HEK293 (cell line): Measurements from ENCODE around the gene ZBTB25.

ENCODE experiments used
- BCL11B ChIP-seq: fragments of 450-650 bp; formaldehyde crosslinking; IDR thresholded peaks from 2 replicates; pipeline ENCODE4 v1.5.1; 2016; ENCODE audit warnings: low read depth, missing biosample characterization, missing genetic modification characterization
- BCL6B ChIP-seq: fragments of 450-650 bp; formaldehyde crosslinking; IDR thresholded peaks from 2 replicates; pipeline ENCODE4 v1.5.1; 2017; ENCODE audit warnings: missing biosample characterization, missing genetic modification characterization
- GLIS1 ChIP-seq: fragments of 450-650 bp; formaldehyde crosslinking; IDR thresholded peaks from 2 replicates; pipeline ENCODE4 v1.5.1; 2016; ENCODE audit warnings: missing biosample characterization, missing genetic modification characterization
- MEIS1 ChIP-seq: sonication (generic); formaldehyde crosslinking; IDR thresholded peaks from 2 replicates; pipeline ENCODE4 v1.8.1; 2022; ENCODE audit warnings: missing genetic modification reagents, mild to moderate bottlenecking, borderline replicate concordance
- SCRT1 ChIP-seq: fragments of 450-650 bp; formaldehyde crosslinking; IDR thresholded peaks from 2 replicates; pipeline ENCODE4 v1.5.1; 2016; ENCODE audit warnings: missing biosample characterization, missing genetic modification characterization, borderline replicate concordance
- SCRT2 ChIP-seq: fragments of 450-650 bp; formaldehyde crosslinking; IDR thresholded peaks from 2 replicates; pipeline ENCODE4 v1.5.1; 2016; ENCODE audit warnings: missing biosample characterization, missing genetic modification characterization
- ZBTB1 ChIP-seq: fragments of 450-650 bp; formaldehyde crosslinking; IDR thresholded peaks from 2 replicates; pipeline ENCODE4 v1.5.1; 2016; ENCODE audit warnings: missing biosample characterization, missing genetic modification characterization
- ZBTB49 ChIP-seq: fragments of 450-650 bp; formaldehyde crosslinking; IDR thresholded peaks from 2 replicates; pipeline ENCODE4 v1.5.1; 2016; ENCODE audit warnings: missing biosample characterization, missing genetic modification characterization, low read depth
- ZFP69B ChIP-seq: fragments of 450-650 bp; formaldehyde crosslinking; IDR thresholded peaks from 2 replicates; pipeline ENCODE4 v1.5.1; 2016; ENCODE audit warnings: missing biosample characterization, missing genetic modification characterization
- ZNF10 ChIP-seq: fragments of 450-650 bp; formaldehyde crosslinking; IDR thresholded peaks from 2 replicates; pipeline ENCODE4 v1.5.1; 2017; ENCODE audit warnings: missing biosample characterization, missing genetic modification characterization
- ZNF146 ChIP-seq: fragments of 450-650 bp; formaldehyde crosslinking; IDR thresholded peaks from 2 replicates; pipeline ENCODE4 v1.5.1; 2016; ENCODE audit warnings: missing biosample characterization, missing genetic modification characterization
- ZNF302 ChIP-seq: fragments of 450-650 bp; formaldehyde crosslinking; IDR thresholded peaks from 2 replicates; pipeline ENCODE4 v1.5.1; 2016; ENCODE audit warnings: missing biosample characterization, missing genetic modification characterization, low read depth
- ZNF311 ChIP-seq: fragments of 450-650 bp; formaldehyde crosslinking; IDR thresholded peaks from 2 replicates; pipeline ENCODE4 v1.5.1; 2017; ENCODE audit warnings: missing biosample characterization, missing genetic modification characterization, borderline replicate concordance
- ZNF362 ChIP-seq: fragments of 450-650 bp; formaldehyde crosslinking; IDR thresholded peaks from 2 replicates; pipeline ENCODE4 v1.5.1; 2016; ENCODE audit warnings: missing biosample characterization, missing genetic modification characterization
- ZNF394 ChIP-seq: fragments of 450-650 bp; formaldehyde crosslinking; IDR thresholded peaks from 2 replicates; pipeline ENCODE4 v1.5.1; 2016; ENCODE audit warnings: missing biosample characterization, missing genetic modification characterization, mild to moderate bottlenecking, moderate library complexity, borderline replicate concordance
- ZNF398 ChIP-seq: fragments of 450-650 bp; formaldehyde crosslinking; IDR thresholded peaks from 2 replicates; pipeline ENCODE4 v1.5.1; 2017; ENCODE audit warnings: missing biosample characterization, missing genetic modification characterization
- ZNF423 ChIP-seq: fragments of 450-650 bp; formaldehyde crosslinking; IDR thresholded peaks from 2 replicates; pipeline ENCODE4 v1.5.1; 2016; ENCODE audit warnings: missing biosample characterization, missing genetic modification characterization
- ZNF473 ChIP-seq: fragments of 450-650 bp; formaldehyde crosslinking; IDR thresholded peaks from 2 replicates; pipeline ENCODE4 v1.5.1; 2017; ENCODE audit warnings: missing biosample characterization, missing genetic modification characterization
- ZNF48 ChIP-seq: fragments of 450-650 bp; formaldehyde crosslinking; IDR thresholded peaks from 2 replicates; pipeline ENCODE4 v1.5.1; 2016; ENCODE audit warnings: missing biosample characterization, missing genetic modification characterization
- ZNF544 ChIP-seq: fragments of 450-650 bp; formaldehyde crosslinking; IDR thresholded peaks from 2 replicates; pipeline ENCODE4 v1.5.0; 2017; ENCODE audit warnings: missing biosample characterization, missing genetic modification characterization
- ZNF549 ChIP-seq: fragments of 450-650 bp; IDR thresholded peaks from 2 replicates; pipeline ENCODE4 v1.5.1; 2018; ENCODE audit warnings: missing biosample characterization, missing genetic modification characterization, mild to moderate bottlenecking, inconsistent platforms, moderate library complexity
- ZNF558 ChIP-seq: fragments of 450-650 bp; formaldehyde crosslinking; IDR thresholded peaks from 2 replicates; pipeline ENCODE4 v1.5.1; 2016; ENCODE audit warnings: missing biosample characterization, missing genetic modification characterization
- ZNF585B ChIP-seq: fragments of 450-650 bp; formaldehyde crosslinking; IDR thresholded peaks from 2 replicates; pipeline ENCODE4 v1.5.1; 2016; ENCODE audit warnings: missing biosample characterization, missing genetic modification characterization
- ZNF596 ChIP-seq: fragments of 450-650 bp; IDR thresholded peaks from 2 replicates; pipeline ENCODE4 v1.5.0; 2018; ENCODE audit warnings: missing biosample characterization, mild to moderate bottlenecking, missing genetic modification characterization, moderate library complexity
- ZNF664 ChIP-seq: fragments of 450-650 bp; formaldehyde crosslinking; IDR thresholded peaks from 2 replicates; pipeline ENCODE4 v1.5.1; 2016; ENCODE audit warnings: missing biosample characterization, missing genetic modification characterization
- ZNF677 ChIP-seq: fragments of 450-650 bp; IDR thresholded peaks from 2 replicates; pipeline ENCODE4 v1.5.0; 2018; ENCODE audit warnings: missing biosample characterization, mild to moderate bottlenecking, missing genetic modification characterization, moderate library complexity
- ZNF76 ChIP-seq: fragments of 450-650 bp; formaldehyde crosslinking; IDR thresholded peaks from 2 replicates; pipeline ENCODE4; 2016; ENCODE audit warnings: low read depth, missing biosample characterization, missing genetic modification characterization, borderline replicate concordance
- ZNF777 ChIP-seq: fragments of 450-650 bp; formaldehyde crosslinking; IDR thresholded peaks from 2 replicates; pipeline ENCODE4 v1.5.1; 2017; ENCODE audit warnings: missing biosample characterization, missing genetic modification characterization, borderline replicate concordance
- ZNF837 ChIP-seq: fragments of 450-650 bp; formaldehyde crosslinking; IDR thresholded peaks from 2 replicates; pipeline ENCODE4 v1.5.1; 2016; ENCODE audit warnings: missing biosample characterization, missing genetic modification characterization
- TF ChIP-seq, protein P1 (sequence below): fragments of 450-650 bp; formaldehyde crosslinking; IDR thresholded peaks from 2 replicates; pipeline ENCODE4 v1.5.1; 2016; ENCODE audit warnings: missing biosample characterization, missing genetic modification characterization

Gene ZBTB25

GRCh38 chr14:64503434-64504309, at the start of gene ZBTB25 (continued):
- no peak for TF ChIP-seq BCL11B (tag by site-specific recombination)
- no peak for TF ChIP-seq BCL6B
- TF ChIP-seq ZNF362 (tag by site-specific recombination): no peak
- no peak for TF ChIP-seq SCRT1 (tag by site-specific recombination)
- 0 out of 2 replicates have a peak, but pooled peaks have one; percentile 0 for TF ChIP-seq ZBTB1 (tag by site-specific recombination)
- TF ChIP-seq ZNF423 (tag by site-specific recombination): peak; percentile 86
- TF ChIP-seq ZNF837 (tag by site-specific recombination): no peak
- peak; percentile 52; the same call in 1 of the 2 replicates for TF ChIP-seq ZNF10 (tag by site-specific recombination)
- TF ChIP-seq SCRT2 (tag by site-specific recombination): no peak
- TF ChIP-seq ZNF76 (tag by site-specific recombination): peak; percentile 87
- TF ChIP-seq ZNF596 (tag by site-specific recombination): no peak
- no peak; the same call in 1 of the 2 replicates for TF ChIP-seq ZNF394 (tag by site-specific recombination)
- TF ChIP-seq ZNF585B (tag by site-specific recombination): no peak
- no peak for TF ChIP-seq ZNF48 (tag by site-specific recombination)
- TF ChIP-seq MEIS1 (CRISPR knock-in tag): no peak
- TF ChIP-seq, protein P1, sequence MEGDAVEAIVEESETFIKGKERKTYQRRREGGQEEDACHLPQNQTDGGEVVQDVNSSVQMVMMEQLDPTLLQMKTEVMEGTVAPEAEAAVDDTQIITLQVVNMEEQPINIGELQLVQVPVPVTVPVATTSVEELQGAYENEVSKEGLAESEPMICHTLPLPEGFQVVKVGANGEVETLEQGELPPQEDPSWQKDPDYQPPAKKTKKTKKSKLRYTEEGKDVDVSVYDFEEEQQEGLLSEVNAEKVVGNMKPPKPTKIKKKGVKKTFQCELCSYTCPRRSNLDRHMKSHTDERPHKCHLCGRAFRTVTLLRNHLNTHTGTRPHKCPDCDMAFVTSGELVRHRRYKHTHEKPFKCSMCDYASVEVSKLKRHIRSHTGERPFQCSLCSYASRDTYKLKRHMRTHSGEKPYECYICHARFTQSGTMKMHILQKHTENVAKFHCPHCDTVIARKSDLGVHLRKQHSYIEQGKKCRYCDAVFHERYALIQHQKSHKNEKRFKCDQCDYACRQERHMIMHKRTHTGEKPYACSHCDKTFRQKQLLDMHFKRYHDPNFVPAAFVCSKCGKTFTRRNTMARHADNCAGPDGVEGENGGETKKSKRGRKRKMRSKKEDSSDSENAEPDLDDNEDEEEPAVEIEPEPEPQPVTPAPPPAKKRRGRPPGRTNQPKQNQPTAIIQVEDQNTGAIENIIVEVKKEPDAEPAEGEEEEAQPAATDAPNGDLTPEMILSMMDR: no peak
- peak; percentile 83 for TF ChIP-seq GLIS1 (tag by site-specific recombination)
- no peak for TF ChIP-seq ZNF549
- TF ChIP-seq ZNF558 (tag by site-specific recombination): no peak
- no peak for TF ChIP-seq ZNF473
- TF ChIP-seq ZNF664: no peak
- no peak for TF ChIP-seq ZNF302
- TF ChIP-seq ZNF146: 0 out of 2 replicates have a peak, but pooled peaks have one; percentile 17
- TF ChIP-seq ZNF677 (tag by site-specific recombination): no peak
- TF ChIP-seq ZNF311: no peak
- no peak for TF ChIP-seq ZNF544
- TF ChIP-seq ZNF777: 0 out of 2 replicates have a peak, but pooled peaks have one; percentile 15
- TF ChIP-seq ZFP69B: no peak
- TF ChIP-seq ZNF398 (tag by site-specific recombination): peak; percentile 47; the same call in 1 of the 2 replicates
- no peak for TF ChIP-seq ZBTB49
